ENCODE data around the gene ZMYND8. TPM values are rescaled to one million over a fixed set of nuclear protein-coding genes. Genes with fewer than 3 reads are reported as not detected.
"Not testable (repeated sequence)": the region's sequence is repeated elsewhere in the genome, so short reads cannot be mapped to it uniquely, and the experiment has no call there.

The ZMYND8 gene
- total RNA-seq, 3 donors from 2014 or later = 62.1 to 64.9 (median 62.1) TPM

GRCh38 chr20:47396762-47397476 lies 40.4 kb upstream of the ZMYND8 start:
- no peaks in the 10 kb centered on the region for H3K9me3 ChIP-seq
- no peaks in the 10 kb centered on the region for H3K4me1 ChIP-seq (ENCODE audit: low read depth)
- no peak for ATAC-seq
- TF ChIP-seq, protein P1, sequence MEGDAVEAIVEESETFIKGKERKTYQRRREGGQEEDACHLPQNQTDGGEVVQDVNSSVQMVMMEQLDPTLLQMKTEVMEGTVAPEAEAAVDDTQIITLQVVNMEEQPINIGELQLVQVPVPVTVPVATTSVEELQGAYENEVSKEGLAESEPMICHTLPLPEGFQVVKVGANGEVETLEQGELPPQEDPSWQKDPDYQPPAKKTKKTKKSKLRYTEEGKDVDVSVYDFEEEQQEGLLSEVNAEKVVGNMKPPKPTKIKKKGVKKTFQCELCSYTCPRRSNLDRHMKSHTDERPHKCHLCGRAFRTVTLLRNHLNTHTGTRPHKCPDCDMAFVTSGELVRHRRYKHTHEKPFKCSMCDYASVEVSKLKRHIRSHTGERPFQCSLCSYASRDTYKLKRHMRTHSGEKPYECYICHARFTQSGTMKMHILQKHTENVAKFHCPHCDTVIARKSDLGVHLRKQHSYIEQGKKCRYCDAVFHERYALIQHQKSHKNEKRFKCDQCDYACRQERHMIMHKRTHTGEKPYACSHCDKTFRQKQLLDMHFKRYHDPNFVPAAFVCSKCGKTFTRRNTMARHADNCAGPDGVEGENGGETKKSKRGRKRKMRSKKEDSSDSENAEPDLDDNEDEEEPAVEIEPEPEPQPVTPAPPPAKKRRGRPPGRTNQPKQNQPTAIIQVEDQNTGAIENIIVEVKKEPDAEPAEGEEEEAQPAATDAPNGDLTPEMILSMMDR (IDR thresholded peaks at IDR 0.05) = no peak
- intact Hi-C loops (cut with DNase I, micrococcal nuclease) = loop anchor here in 1 of 2 donors (10.0 kb wide), 1 partner anchor 228 kb away; no protein-coding TSS in a partner anchor
- no peak for DNase-seq
- H3K4me3 ChIP-seq = no peak overlapping the region
- H3K36me3 ChIP-seq (ENCODE audit: low read depth) = no peaks in the 10 kb centered on the region

DNA sequence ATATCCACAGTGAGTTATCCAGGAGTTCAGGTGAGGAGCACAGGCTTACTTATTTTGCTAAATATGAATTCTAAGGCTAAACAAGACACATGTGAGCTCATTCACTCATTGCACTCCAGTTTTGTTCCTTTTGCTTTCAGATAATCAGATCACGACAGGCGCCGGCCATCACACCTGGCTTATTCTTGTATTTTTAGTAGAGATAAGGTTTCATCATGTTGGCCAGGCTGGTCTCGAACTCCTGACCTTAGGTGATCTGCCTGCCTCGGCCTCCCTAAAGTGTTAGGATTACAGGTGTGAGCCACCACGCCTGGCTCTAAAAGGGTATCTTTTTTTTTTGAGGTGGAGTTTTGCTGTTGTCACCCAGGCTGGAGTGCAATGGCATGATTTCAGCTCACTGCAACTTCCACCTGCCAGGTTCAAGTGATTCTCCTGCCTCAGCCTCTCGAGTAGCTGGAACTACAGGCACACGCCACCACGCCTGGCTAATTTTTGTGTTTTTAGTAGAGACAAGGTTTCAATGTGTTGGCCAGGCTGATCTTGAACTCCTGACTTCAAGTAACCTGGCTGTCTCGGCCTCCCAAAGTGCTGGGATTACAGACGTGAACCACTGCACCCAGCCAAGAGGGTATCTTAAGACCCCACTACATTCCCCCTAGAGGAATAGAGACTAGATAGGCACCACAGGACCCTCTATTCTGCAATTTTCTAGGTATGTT lies 37.5 kb upstream of the ZMYND8 start:
- intact Hi-C loops (cut with DNase I, micrococcal nuclease) = loop anchor here in 1 of 2 donors (10.0 kb wide), 1 partner anchor 231 kb away; no protein-coding TSS in a partner anchor
- ATAC-seq = not testable (repeated sequence)

DNA sequence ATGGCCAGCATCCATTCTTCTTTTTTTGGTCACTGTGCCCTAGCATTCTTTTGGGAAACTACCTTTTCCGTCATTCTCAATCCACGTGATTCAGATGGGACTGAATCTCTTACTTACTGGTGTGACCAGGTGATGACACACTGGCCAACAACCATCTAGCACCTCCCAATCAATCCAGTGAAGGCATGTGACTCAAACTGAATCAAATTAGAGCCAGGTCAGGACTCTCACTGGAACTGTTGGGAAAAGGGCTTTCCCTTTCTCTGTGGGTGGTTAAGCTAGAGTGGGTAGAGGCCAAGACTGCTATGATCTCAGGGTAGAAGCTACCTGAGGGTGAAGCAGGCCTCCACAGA lies 36.2 kb upstream of the ZMYND8 start:
- intact Hi-C loops (cut with DNase I, micrococcal nuclease) = loop anchor here in 1 of 2 donors (10.0 kb wide), 1 partner anchor 232 kb away; no protein-coding TSS in a partner anchor
- no peak for DNase-seq
- no peak for ATAC-seq
- Histone ChIP-seq H3K4me3 (no peak overlapping the region), H3K4me1 (ENCODE audit: low read depth) (no peaks in the 10 kb centered on the region), H3K9me3 (no peaks in the 10 kb centered on the region), H3K36me3 (ENCODE audit: low read depth) (no peaks in the 10 kb centered on the region)
- TF ChIP-seq, protein P1 (IDR thresholded peaks at IDR 0.05) = no peak

More for the DNA sequence above, 37.5 kb upstream of the ZMYND8 start:
- not testable (repeated sequence) for H3K9me3 ChIP-seq; H3K4me3 ChIP-seq; H3K36me3 ChIP-seq (ENCODE audit: low read depth); DNase-seq; H3K4me1 ChIP-seq (ENCODE audit: low read depth)

DNA sequence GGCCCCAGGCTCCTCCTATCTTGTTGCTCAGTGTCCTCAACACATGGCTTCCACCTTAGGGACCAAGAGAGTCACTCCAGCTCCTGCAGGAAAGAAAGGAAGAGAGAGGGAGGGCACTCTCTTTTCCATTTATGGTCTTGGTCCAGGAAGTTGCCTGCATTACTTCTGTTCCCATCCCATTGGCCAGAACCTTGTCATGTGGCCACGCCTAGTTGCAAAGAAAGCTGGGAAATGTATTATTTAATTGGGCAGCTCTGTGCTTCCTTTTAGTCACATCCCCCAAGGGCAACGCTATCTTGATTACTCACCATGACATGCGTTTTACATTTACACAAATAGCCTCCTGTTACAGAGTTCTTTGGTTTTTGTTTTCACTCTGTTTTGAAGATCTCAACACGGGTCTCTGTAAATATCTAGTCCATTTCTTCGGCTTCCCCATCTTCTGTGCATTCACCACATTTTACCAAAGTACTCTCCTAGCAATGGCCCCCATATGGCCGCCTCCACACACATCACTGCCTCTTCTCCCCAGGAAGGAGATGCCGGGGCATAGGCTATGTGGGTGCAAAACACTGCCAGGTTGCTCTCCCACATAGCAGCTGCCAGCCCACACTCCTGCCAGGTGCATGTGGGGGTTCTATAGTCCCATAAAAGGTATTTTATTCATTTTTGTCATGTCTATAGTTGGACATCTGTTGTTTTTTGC lies 35.7 kb upstream of the ZMYND8 start:
- TF ChIP-seq, protein P1 (IDR thresholded peaks at IDR 0.05) = no peak
- intact Hi-C loops (cut with DNase I, micrococcal nuclease) = loop anchor here in 1 of 2 donors (10.0 kb wide), 1 partner anchor 233 kb away; no protein-coding TSS in a partner anchor
- no peak overlapping the region for H3K4me3 ChIP-seq
- no peaks in the 10 kb centered on the region for H3K36me3 ChIP-seq (ENCODE audit: low read depth)
- no peak for DNase-seq
- no peaks in the 10 kb centered on the region for H3K4me1 ChIP-seq (ENCODE audit: low read depth)
- ATAC-seq = peak; percentile 85
- no peaks in the 10 kb centered on the region for H3K9me3 ChIP-seq

DNA sequence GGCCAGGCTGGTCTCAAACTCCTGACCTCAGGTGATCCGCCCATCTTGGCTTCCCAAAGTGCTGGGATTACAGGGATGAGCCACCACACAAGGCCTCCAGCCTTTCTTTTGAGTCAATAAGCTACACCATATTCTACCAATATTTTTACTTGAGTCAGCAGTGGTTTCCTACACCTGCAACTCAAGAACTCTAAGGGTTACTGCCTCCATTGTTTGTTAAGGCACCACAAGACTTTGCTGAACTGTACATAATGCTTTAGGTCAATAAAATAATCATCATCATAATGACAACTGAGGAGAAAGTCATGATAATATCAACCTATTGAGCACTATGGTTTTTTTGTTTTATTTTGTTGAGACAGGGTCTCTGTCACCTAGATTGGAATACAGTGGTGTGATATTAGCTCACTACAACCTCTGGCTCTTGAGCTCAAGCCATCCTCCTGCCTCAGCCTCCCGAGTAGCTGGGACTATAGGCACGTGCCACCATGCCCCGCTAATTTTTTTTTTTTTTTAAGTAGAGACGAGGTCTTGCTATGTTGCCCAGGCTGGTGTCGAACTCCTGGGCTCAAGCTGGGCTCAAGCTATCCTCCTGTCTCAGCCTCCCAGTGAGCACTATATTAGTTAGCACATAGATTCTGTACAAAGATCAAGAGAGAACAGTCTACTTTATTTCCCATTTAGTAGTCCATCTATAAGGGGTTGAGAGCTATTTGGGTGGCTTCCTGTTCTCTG lies 34.9 kb upstream of the ZMYND8 start:
- H3K4me1 ChIP-seq (ENCODE audit: low read depth) = no peaks in the 10 kb centered on the region
- no peak overlapping the region for H3K4me3 ChIP-seq
- no peak for DNase-seq
- intact Hi-C loops (cut with DNase I, micrococcal nuclease) = loop anchor here in 1 of 2 donors (10.0 kb wide), 1 partner anchor 233 kb away; no protein-coding TSS in a partner anchor
- H3K9me3 ChIP-seq = no peaks in the 10 kb centered on the region
- TF ChIP-seq, protein P1 (IDR thresholded peaks at IDR 0.05) = no peak
- no peak for ATAC-seq
- H3K36me3 ChIP-seq (ENCODE audit: low read depth) = no peaks in the 10 kb centered on the region
